Uterus (tissue), 4 donors: Measurements from ENCODE around the gene NRM. TPM values are rescaled to one million over a fixed set of nuclear protein-coding genes. Genes with fewer than 3 reads are reported as not detected.
A peak's percentile ranks its signal among the peaks of the same experiment; 100 is the strongest.
"Not testable (repeated sequence)": the region's sequence is repeated elsewhere in the genome, so short reads cannot be mapped to it uniquely, and the experiment has no call there.

Experiments
- DNase-seq, 2 donors: peaks; one replicate each; pipeline ENCODE4 v3.0.0-alpha.2; 2019 to 2020
- H3K27ac ChIP-seq, 2 donors: fragments of 200-600 bp; sonication (generic); 1 replicate in 1 of 2; 2 replicates in 1 of 2; pipeline ENCODE4 v1.5.1; 2016 to 2018
- H3K27me3 ChIP-seq, 2 donors: fragments of 200-600 bp; sonication (generic); one replicate each; pipeline ENCODE4 v1.5.1; 2018 to 2019; ENCODE audit warnings: control low read depth in 1 of 2
- H3K36me3 ChIP-seq, 2 donors: fragments of 200-600 bp; sonication (generic); one replicate each; pipeline ENCODE4 v1.5.1; 2019; ENCODE audit warnings: control low read depth in 1 of 2
- H3K4me1 ChIP-seq, 2 donors: fragments of 200-600 bp; sonication (generic); one replicate each; pipeline ENCODE4 v1.5.1; 2018 to 2019; ENCODE audit warnings: control low read depth in 1 of 2
- H3K4me3 ChIP-seq, 2 donors: fragments of 200-600 bp; sonication (generic); 1 replicate in 1 of 2; 2 replicates in 1 of 2; pipeline ENCODE4 v1.5.1; 2018 to 2019; ENCODE audit warnings: mild to moderate bottlenecking in 1 of 2
- H3K9me3 ChIP-seq, 2 donors: fragments of 200-600 bp; sonication (generic); one replicate each; pipeline ENCODE4 v1.5.1; 2019; ENCODE audit warnings: control low read depth in 1 of 2
- POLR2A ChIP-seq, 2 donors: fragments of 450-650 bp; IDR thresholded peaks; one replicate each; pipeline ENCODE4 v1.6.1; 2016; ENCODE audit warnings: antibody characterized with exemption in 2 of 2, mild to moderate bottlenecking in 1 of 2, moderate library complexity in 1 of 2
- intact Hi-C: fragments of 100-400 bp; cut with DNase I; formaldehyde crosslinking; loops from one replicate; pipeline ENCODE4 v1.15.1; 2023; ENCODE audit warnings: low total_unique reads
- total RNA-seq, 4 donors: library from RNA; depleted of rRNA in 3 of 4; stranded (reverse); fragments of >200 nt in 3 of 4; gene quantifications; one replicate each; pipeline versions ENCODE4 v1.1.0 to v1.2.4, GENCODE V29; 2014 to 2023
- TF ChIP-seq, protein P1 (sequence below), 4 experiments: fragments of 200-600 bp in 2 of 4; fragments of 450-650 bp in 2 of 4; sonication (generic) in 2 of 4; IDR thresholded peaks; one replicate each; pipeline ENCODE4 v1.5.1; 2016 to 2019; ENCODE audit warnings: antibody characterized with exemption in 4 of 4, mild to moderate bottlenecking in 2 of 4, moderate library complexity in 1 of 4
- donor health status: DM: yes; HTN: yes; CAD: no.

Gene NRM
- total RNA-seq, 4 donors from 2014 or later: 0.59 to 29.3 (median 5.4) TPM

DNA sequence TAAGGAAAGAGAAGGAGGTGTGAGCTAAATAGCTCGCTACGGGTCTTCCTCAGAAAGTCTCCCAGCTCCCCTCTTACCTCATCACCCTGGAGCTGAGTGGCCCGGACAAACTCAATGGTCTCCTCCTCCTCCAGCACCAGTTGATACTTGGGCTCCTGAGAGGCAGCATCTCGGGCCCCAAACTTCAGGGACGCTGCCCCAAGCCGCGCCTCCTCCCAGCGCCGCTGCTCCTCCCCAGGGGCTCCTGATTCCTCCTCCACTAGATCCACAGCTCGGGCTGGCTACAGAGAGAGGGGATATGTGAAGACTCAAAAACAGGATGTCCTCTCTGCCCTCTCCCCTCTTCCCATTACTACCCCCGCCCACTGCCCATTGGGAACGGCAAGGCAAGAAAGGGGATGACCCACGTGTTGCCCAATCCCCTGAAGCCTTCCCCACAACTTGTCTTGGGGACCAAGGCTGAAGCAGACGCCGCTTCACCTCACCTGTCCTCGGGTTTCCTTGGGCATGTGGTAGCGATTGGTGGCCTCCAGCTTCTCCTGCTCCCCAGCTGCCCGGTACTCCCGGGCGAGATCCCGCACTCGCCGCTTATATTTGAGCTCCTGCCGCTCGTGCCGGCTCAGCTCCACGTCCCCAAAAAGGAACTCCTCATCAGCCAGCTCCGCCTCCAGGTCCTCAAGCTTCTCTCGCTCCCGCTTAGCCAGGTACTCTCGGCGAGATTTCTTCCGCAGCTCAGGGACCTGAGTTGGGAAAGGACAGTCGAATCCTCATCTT lies 25.6 kb downstream of the NRM start:
- Histone ChIP-seq H3K4me1 (no peaks in the 10 kb centered on the region), H3K9me3 (no peaks in the 10 kb centered on the region), H3K36me3 (no peaks in the 10 kb centered on the region), H3K27ac (no peak overlapping the region), H3K4me3 (no peak overlapping the region), H3K27me3 (no peaks in the 10 kb centered on the region)
- no peak for TF ChIP-seq POLR2A (IDR thresholded peaks at IDR 0.05)
- TF ChIP-seq, protein P1, sequence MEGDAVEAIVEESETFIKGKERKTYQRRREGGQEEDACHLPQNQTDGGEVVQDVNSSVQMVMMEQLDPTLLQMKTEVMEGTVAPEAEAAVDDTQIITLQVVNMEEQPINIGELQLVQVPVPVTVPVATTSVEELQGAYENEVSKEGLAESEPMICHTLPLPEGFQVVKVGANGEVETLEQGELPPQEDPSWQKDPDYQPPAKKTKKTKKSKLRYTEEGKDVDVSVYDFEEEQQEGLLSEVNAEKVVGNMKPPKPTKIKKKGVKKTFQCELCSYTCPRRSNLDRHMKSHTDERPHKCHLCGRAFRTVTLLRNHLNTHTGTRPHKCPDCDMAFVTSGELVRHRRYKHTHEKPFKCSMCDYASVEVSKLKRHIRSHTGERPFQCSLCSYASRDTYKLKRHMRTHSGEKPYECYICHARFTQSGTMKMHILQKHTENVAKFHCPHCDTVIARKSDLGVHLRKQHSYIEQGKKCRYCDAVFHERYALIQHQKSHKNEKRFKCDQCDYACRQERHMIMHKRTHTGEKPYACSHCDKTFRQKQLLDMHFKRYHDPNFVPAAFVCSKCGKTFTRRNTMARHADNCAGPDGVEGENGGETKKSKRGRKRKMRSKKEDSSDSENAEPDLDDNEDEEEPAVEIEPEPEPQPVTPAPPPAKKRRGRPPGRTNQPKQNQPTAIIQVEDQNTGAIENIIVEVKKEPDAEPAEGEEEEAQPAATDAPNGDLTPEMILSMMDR (IDR thresholded peaks at IDR 0.05): no peak
- intact Hi-C loops: no loop called here
- DNase-seq: no peak

- DNase-seq, H3K36me3 ChIP-seq, H3K27me3 ChIP-seq, H3K4me1 ChIP-seq, H3K4me3 ChIP-seq, H3K27ac ChIP-seq, intact Hi-C loops, H3K9me3 ChIP-seq: not testable (repeated sequence)
These were observed 32.9 kb downstream of the NRM start for GRCh38 chr6:30657922-30658321.

GRCh38 chr6:30657454-30657853 lies 33.3 kb downstream of the NRM start:
- no peaks in the 10 kb centered on the region for H3K27me3 ChIP-seq
- no peaks in the 10 kb centered on the region for H3K9me3 ChIP-seq
- H3K36me3 ChIP-seq: no peaks in the 10 kb centered on the region
- peak overlapping the region in 1 of 2 donors; percentile 19 for H3K27ac ChIP-seq
- H3K4me1 ChIP-seq: no peaks in the 10 kb centered on the region
- no peak for TF ChIP-seq POLR2A (IDR thresholded peaks at IDR 0.05)
- TF ChIP-seq, protein P1 (IDR thresholded peaks at IDR 0.05): no peak
- no peak for DNase-seq
- intact Hi-C loops: no loop called here
- no peak overlapping the region for H3K4me3 ChIP-seq

DNA sequence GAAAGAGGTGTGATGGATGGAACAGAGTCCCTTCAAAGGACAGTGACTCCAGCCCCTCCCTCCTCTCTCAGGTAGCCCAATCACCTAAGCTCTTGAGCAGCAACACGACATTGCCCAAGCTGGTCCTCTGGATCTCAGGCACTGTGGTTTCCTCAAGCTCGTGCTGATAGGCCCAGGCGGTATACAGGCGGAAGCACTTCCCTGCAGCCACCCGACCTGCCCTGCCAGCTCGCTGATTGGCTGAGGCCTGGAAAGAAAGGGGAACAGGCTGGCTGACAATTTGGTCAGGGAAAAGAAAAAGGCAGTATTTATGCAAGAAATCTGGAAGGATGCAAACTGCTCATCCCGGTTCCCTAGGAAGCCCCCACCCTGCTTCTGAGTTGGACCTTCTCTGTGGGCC lies 34.3 kb downstream of the NRM start:
- Histone ChIP-seq H3K9me3 (no peaks in the 10 kb centered on the region), H3K36me3 (no peaks in the 10 kb centered on the region), H3K4me1 (no peaks in the 10 kb centered on the region), H3K27ac (no peak overlapping the region), H3K4me3 (no peak overlapping the region), H3K27me3 (no peaks in the 10 kb centered on the region)
- TF ChIP-seq, protein P1 (IDR thresholded peaks at IDR 0.05): no peak
- TF ChIP-seq POLR2A (IDR thresholded peaks at IDR 0.05): no peak
- intact Hi-C loops: no loop called here
- no peak for DNase-seq

DNA sequence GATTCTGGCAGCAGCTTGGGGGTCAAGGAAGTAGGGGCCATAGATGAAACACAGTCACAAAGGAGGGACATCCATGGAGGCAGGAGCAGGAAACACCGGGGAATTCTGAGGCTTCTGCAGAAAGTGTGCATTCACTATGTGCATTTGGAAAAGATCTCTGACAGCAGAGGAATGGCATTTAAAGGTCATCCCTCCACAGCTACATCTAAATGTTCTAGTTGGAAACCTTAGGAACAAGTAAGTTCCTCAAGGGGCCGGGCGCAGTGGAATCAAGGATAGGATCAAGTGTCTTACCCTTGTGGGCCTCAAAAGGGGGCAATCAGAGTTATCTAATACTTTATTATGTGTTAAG lies 35.1 kb downstream of the NRM start:
- TF ChIP-seq, protein P1 (IDR thresholded peaks at IDR 0.05): no peak
- no peak for TF ChIP-seq POLR2A (IDR thresholded peaks at IDR 0.05)
- intact Hi-C loops: no loop called here

More for the DNA sequence above, 35.1 kb downstream of the NRM start:
- Histone ChIP-seq H3K4me1 (no peaks in the 10 kb centered on the region), H3K36me3 (no peaks in the 10 kb centered on the region), H3K27ac (no peak overlapping the region), H3K4me3 (no peak overlapping the region), H3K9me3 (no peaks in the 10 kb centered on the region), H3K27me3 (no peaks in the 10 kb centered on the region)
- no peak for DNase-seq
